ENCODE data around the gene DDX20. TPM values are rescaled to one million over a fixed set of nuclear protein-coding genes. Genes with fewer than 3 reads are reported as not detected.

DDX20 gene
- total RNA-seq, 1 donor from 2014 or later, result 27.0 TPM

- no peak for DNase-seq (ENCODE audit: low read depth)
Measured at GRCh38 chr1:111746614-111746999, 9.1 kb upstream of the DDX20 start.

GRCh38 chr1:111747282-111747734 is 8.4 kb upstream of the DDX20 start:
- DNase-seq (ENCODE audit: low read depth), result peak; percentile 69

GRCh38 chr1:111747947-111748346 is 7.8 kb upstream of the DDX20 start:
- DNase-seq (ENCODE audit: low read depth), result no peak

GRCh38 chr1:111749628-111750027 is 6.1 kb upstream of the DDX20 start:
- no peak for DNase-seq (ENCODE audit: low read depth)

GRCh38 chr1:111750856-111751255 is 4.8 kb upstream of the DDX20 start:
- DNase-seq (ENCODE audit: low read depth), result no peak

GRCh38 chr1:111751906-111752575 is 3.7 kb upstream of the DDX20 start:
- DNase-seq (ENCODE audit: low read depth), result no peak

- DNase-seq (ENCODE audit: low read depth), result no peak
Measured at GRCh38 chr1:111754984-111755330, 744 bp upstream of the DDX20 start.

GRCh38 chr1:111756124-111756513 is 418 bp downstream of the DDX20 start:
- DNase-seq (ENCODE audit: low read depth), result no peak

- DNase-seq (ENCODE audit: low read depth), result no peak
Measured at GRCh38 chr1:111758373-111758772, 2.7 kb downstream of the DDX20 start.

- DNase-seq (ENCODE audit: low read depth), result no peak
Measured at GRCh38 chr1:111761717-111762116, 6.0 kb downstream of the DDX20 start.

GRCh38 chr1:111762332-111762731 is 6.6 kb downstream of the DDX20 start:
- DNase-seq (ENCODE audit: low read depth), result no peak

- no peak for DNase-seq (ENCODE audit: low read depth)
Measured at GRCh38 chr1:111768023-111768422, 12.3 kb downstream of the DDX20 start.

- DNase-seq (ENCODE audit: low read depth), result no peak
Measured at GRCh38 chr1:111768625-111769024, 12.9 kb downstream of the DDX20 start.

- peak; percentile 75 for DNase-seq (ENCODE audit: low read depth)
Measured at GRCh38 chr1:111769517-111770146, 13.9 kb downstream of the DDX20 start.

- no peak for DNase-seq (ENCODE audit: low read depth)
Measured at GRCh38 chr1:111770916-111771315, 15.2 kb downstream of the DDX20 start.

- DNase-seq (ENCODE audit: low read depth), result no peak
Measured at GRCh38 chr1:111775966-111776365, 20.3 kb downstream of the DDX20 start.

GRCh38 chr1:111776391-111776790 is 20.7 kb downstream of the DDX20 start:
- DNase-seq (ENCODE audit: low read depth), result no peak

- no peak for DNase-seq (ENCODE audit: low read depth)
Measured at GRCh38 chr1:111776861-111777260, 21.2 kb downstream of the DDX20 start.

- DNase-seq (ENCODE audit: low read depth), result no peak
Measured at GRCh38 chr1:111777301-111777700, 21.6 kb downstream of the DDX20 start.

GRCh38 chr1:111778066-111778465 is 22.4 kb downstream of the DDX20 start:
- DNase-seq (ENCODE audit: low read depth), result no peak

GRCh38 chr1:111778541-111779051 is 22.9 kb downstream of the DDX20 start:
- DNase-seq (ENCODE audit: low read depth), result no peak

GRCh38 chr1:111779546-111779945 is 23.8 kb downstream of the DDX20 start:
- no peak for DNase-seq (ENCODE audit: low read depth)

All from myocyte (in vitro differentiated cells).